ENCODE data around the gene SPRR2F. TPM values are rescaled to one million over a fixed set of nuclear protein-coding genes. Genes with fewer than 3 reads are reported as not detected.
"Not testable (repeated sequence)": the region's sequence is repeated elsewhere in the genome, so short reads cannot be mapped to it uniquely, and the experiment has no call there.

Gene SPRR2F
- total RNA-seq, 1 donor from 2014 or later, result 54.4 TPM

DNA sequence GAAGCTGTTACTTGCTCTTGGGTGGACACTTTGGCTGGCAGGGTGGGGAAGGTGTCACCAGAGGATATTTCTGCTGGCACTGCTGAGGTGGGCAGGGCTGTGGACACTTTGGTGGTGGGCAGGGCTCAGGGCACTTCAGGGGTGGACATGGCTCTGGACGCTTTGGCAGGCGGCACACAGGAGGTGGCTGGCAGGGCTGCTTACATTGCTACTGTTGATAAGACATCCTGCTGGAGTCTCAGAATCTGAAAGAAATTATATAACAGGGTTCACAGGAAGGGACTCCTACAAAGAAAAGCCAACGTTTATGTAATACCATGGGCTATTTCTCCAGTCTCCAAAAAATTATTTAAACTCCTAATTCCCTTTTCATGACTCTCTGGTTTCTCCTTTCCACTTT lies 27.2 kb upstream of the SPRR2F start:
- Mint-ChIP-seq H3K27me3 (ENCODE audit: low read depth) (peaks cover 14% of the 10 kb centered on the region), H3K4me3 (no peak overlapping the region), H3K9me3 (peaks cover 6% of the 10 kb centered on the region), H3K27ac (no peak overlapping the region), H3K36me3 (no peaks in the 10 kb centered on the region), H3K4me1 (peaks cover 2% of the 10 kb centered on the region)
- no peak for DNase-seq (ENCODE audit: low spot score in 2 of 2, unreplicated experiment in 2 of 2)
- TF ChIP-seq, protein P1, sequence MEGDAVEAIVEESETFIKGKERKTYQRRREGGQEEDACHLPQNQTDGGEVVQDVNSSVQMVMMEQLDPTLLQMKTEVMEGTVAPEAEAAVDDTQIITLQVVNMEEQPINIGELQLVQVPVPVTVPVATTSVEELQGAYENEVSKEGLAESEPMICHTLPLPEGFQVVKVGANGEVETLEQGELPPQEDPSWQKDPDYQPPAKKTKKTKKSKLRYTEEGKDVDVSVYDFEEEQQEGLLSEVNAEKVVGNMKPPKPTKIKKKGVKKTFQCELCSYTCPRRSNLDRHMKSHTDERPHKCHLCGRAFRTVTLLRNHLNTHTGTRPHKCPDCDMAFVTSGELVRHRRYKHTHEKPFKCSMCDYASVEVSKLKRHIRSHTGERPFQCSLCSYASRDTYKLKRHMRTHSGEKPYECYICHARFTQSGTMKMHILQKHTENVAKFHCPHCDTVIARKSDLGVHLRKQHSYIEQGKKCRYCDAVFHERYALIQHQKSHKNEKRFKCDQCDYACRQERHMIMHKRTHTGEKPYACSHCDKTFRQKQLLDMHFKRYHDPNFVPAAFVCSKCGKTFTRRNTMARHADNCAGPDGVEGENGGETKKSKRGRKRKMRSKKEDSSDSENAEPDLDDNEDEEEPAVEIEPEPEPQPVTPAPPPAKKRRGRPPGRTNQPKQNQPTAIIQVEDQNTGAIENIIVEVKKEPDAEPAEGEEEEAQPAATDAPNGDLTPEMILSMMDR (IDR thresholded peaks at IDR 0.05; ENCODE audit: unreplicated experiment), result no peak

DNA sequence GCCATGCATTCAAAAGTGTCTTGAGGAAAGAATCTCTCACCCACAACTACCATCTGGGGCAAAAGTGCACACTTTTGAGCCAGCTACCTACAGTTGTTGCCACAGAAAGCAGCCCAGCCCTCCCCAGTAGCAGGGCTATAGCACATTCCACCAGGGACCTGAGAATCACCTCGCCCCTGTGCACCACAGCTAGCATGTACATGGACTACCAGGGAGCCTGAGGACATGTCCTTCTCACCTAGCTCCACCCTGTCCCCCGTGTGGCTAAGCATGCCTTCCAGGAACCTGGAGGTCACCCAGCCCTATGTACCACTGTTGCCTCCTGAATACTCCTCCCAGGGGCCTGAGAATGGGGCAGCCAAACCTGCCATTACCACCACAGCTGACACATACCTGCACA lies 20.4 kb upstream of the SPRR2F start:
- DNase-seq (ENCODE audit: low spot score in 2 of 2, unreplicated experiment in 2 of 2), result no peak
- H3K27ac Mint-ChIP-seq, result no peak overlapping the region
- peaks cover 4% of the 10 kb centered on the region for H3K27me3 Mint-ChIP-seq (ENCODE audit: low read depth)
- TF ChIP-seq, protein P1 (IDR thresholded peaks at IDR 0.05; ENCODE audit: unreplicated experiment), result no peak
- no peaks in the 10 kb centered on the region for H3K36me3 Mint-ChIP-seq
- H3K4me3 Mint-ChIP-seq, result no peak overlapping the region
- peaks cover 6% of the 10 kb centered on the region for H3K9me3 Mint-ChIP-seq
- peaks cover 13% of the 10 kb centered on the region for H3K4me1 Mint-ChIP-seq

DNA sequence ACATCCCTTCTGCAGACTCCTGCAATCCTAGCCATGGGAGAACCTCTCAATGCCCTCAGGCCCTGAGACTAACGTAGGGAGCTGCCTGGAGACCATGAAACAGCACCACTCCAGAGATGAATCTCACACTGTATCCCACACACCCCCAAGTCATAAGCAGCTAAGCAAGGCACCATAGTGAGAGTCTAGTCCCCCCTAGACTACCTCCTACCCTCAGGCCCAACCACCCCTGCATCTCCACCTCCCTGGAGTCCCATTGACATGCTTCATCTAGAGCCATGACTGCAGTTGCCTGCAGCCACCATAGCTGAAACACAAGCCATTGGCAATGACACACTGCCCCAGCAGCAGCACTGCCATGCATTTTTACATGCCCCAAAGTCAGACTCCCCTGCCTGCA lies 20.0 kb upstream of the SPRR2F start:
- no peak overlapping the region for H3K27ac Mint-ChIP-seq
- H3K27me3 Mint-ChIP-seq (ENCODE audit: low read depth), result peaks cover 4% of the 10 kb centered on the region
- H3K36me3 Mint-ChIP-seq, result no peaks in the 10 kb centered on the region
- H3K4me3 Mint-ChIP-seq, result no peak overlapping the region
- peaks cover 13% of the 10 kb centered on the region for H3K4me1 Mint-ChIP-seq
- peaks cover 6% of the 10 kb centered on the region for H3K9me3 Mint-ChIP-seq
- TF ChIP-seq, protein P1 (IDR thresholded peaks at IDR 0.05; ENCODE audit: unreplicated experiment), result no peak
- DNase-seq (ENCODE audit: low spot score in 2 of 2, unreplicated experiment in 2 of 2), result no peak

DNA sequence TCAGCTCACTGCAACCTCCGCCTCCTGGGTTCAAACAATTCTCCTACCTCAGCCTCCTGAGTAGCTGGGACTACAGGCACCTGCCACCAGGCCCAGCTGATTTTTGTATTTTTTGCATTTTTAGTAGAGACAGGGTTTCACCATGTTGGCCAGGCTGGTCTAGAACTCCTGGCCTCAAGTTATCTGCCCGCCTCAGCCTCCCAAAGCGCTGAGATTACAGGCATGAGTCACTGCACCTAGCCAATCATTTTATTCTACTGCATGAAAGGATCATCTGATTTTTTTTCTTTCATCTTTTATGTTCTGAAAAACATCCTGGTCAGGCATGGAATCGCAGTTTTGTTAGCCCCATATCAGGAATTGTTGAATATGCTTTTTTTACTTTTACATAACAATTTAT lies 15.4 kb upstream of the SPRR2F start:
- peaks cover 19% of the 10 kb centered on the region for H3K36me3 Mint-ChIP-seq
- not testable (repeated sequence) for H3K27me3 Mint-ChIP-seq (ENCODE audit: low read depth); H3K4me1 Mint-ChIP-seq; DNase-seq (ENCODE audit: low spot score in 2 of 2, unreplicated experiment in 2 of 2); H3K27ac Mint-ChIP-seq; H3K4me3 Mint-ChIP-seq
- H3K9me3 Mint-ChIP-seq, result peaks cover 29% of the 10 kb centered on the region

DNA sequence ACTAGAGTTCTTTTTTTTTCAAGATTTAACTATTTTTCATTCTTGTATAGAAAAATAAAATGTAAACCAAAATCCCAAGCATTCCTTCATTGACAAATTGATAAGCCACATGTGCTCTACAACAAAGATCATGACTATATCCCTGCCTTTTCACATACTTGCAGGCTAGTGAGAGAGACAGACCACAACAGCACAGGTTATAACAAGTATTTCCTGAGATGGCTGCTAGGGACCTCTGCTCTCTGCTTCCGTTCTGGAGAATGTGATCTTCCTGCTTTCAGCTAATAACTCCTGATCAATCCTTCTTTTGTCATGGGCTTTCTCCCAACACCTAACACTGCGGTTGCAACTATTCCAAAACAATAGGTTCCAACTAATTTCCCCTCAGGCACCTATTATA lies 14.0 kb upstream of the SPRR2F start:
- Mint-ChIP-seq H3K4me1 (peaks cover 20% of the 10 kb centered on the region), H3K36me3 (peaks cover 23% of the 10 kb centered on the region), H3K9me3 (peaks cover 33% of the 10 kb centered on the region), H3K4me3 (no peak overlapping the region), H3K27me3 (ENCODE audit: low read depth) (no peaks in the 10 kb centered on the region), H3K27ac (no peak overlapping the region)
- no peak for DNase-seq (ENCODE audit: low spot score in 2 of 2, unreplicated experiment in 2 of 2)
- TF ChIP-seq, protein P1 (IDR thresholded peaks at IDR 0.05; ENCODE audit: unreplicated experiment), result no peak

DNA sequence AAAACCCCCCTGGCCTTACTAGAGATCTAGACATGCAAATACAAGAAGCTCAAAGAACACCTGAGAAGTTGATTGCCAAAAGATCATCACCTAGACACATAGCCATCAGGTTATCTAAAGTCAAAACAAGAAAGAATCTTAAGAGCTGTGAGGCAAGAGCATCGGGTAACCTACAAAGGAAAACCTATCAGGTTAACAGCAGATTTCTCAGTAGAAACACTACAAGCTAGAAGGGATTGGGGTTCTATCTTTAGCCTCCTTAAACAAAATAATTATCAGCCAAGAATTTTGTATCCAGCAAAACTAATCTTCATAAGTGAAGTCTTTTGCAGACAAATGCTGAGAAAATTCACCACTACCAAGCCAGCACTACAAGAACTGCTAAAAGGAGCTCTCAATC lies 12.2 kb upstream of the SPRR2F start:
- peaks cover 28% of the 10 kb centered on the region for H3K4me1 Mint-ChIP-seq
- no peak overlapping the region for H3K27ac Mint-ChIP-seq
- H3K27me3 Mint-ChIP-seq (ENCODE audit: low read depth), result no peaks in the 10 kb centered on the region
- H3K4me3 Mint-ChIP-seq, result no peak overlapping the region
- DNase-seq (ENCODE audit: low spot score in 2 of 2, unreplicated experiment in 2 of 2), result no peak
- peaks cover 33% of the 10 kb centered on the region for H3K9me3 Mint-ChIP-seq
- peaks cover 23% of the 10 kb centered on the region for H3K36me3 Mint-ChIP-seq
- TF ChIP-seq, protein P1 (IDR thresholded peaks at IDR 0.05; ENCODE audit: unreplicated experiment), result no peak

DNA sequence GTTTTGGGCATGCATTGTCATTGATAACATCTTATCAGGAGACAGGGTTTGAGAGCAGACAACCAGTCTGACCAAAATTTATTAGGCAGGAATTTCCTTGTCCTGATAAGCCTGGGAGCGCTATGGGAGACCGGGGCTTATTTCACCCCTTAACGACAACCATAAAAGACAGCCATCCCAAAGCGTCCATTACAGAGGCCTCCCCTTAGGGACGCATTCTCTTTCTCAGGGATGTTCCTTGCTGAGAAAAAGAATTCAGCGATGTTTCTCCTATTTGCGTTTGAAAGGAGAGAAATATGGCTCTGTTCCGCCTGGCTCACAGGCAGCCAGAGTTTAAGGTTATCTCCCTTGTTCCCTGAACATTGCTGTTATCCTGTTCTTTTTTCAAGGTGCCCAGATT lies 10.5 kb upstream of the SPRR2F start:
- Mint-ChIP-seq H3K9me3 (peaks cover 33% of the 10 kb centered on the region), H3K4me1 (peaks cover 34% of the 10 kb centered on the region), H3K36me3 (peaks cover 23% of the 10 kb centered on the region), H3K27ac (peak overlapping the region; percentile 94)
- not testable (repeated sequence) for DNase-seq (ENCODE audit: low spot score in 2 of 2, unreplicated experiment in 2 of 2); H3K27me3 Mint-ChIP-seq (ENCODE audit: low read depth); H3K4me3 Mint-ChIP-seq

All from mesothelial cell of epicardium (in vitro differentiated cells).